ENCODE data around the gene PPP2R1A.

The PPP2R1A gene

GRCh38 chr19:52189735-52190486 lies at the start of gene PPP2R1A:
PPP2R1A (plus strand) TSS chr19:52190052; CDS start chr19:52190097, 45 bp downstream.
- DNase-seq (ENCODE audit: low read depth, low spot score): peak; percentile 100

- DNase-seq (ENCODE audit: low read depth, low spot score): no peak
Measured at GRCh38 chr19:52141203-52141602, 48.6 kb upstream of the PPP2R1A start.

- DNase-seq (ENCODE audit: low read depth, low spot score): no peak
Measured at GRCh38 chr19:52142001-52142595, 47.8 kb upstream of the PPP2R1A start.

GRCh38 chr19:52148256-52148655 lies 41.6 kb upstream of the PPP2R1A start:
- DNase-seq (ENCODE audit: low read depth, low spot score): no peak

- no peak for DNase-seq (ENCODE audit: low read depth, low spot score)
Measured at GRCh38 chr19:52155596-52156359, 34.1 kb upstream of the PPP2R1A start.

GRCh38 chr19:52170304-52170703 lies 19.5 kb upstream of the PPP2R1A start:
- DNase-seq (ENCODE audit: low read depth, low spot score): peak; percentile 9

GRCh38 chr19:52170863-52171320 lies 19.0 kb upstream of the PPP2R1A start:
- DNase-seq (ENCODE audit: low read depth, low spot score): peak; percentile 45

GRCh38 chr19:52171321-52172169 lies 18.3 kb upstream of the PPP2R1A start, which contains the start of gene ZNF836:
ZNF836 (minus strand) TSS chr19:52171621; CDS start chr19:52168072, 3,549 bp downstream.
- DNase-seq (ENCODE audit: low read depth, low spot score): peak; percentile 89

- no peak for DNase-seq (ENCODE audit: low read depth, low spot score)
Measured at GRCh38 chr19:52172347-52172746, 17.5 kb upstream of the PPP2R1A start.

- no peak for DNase-seq (ENCODE audit: low read depth, low spot score)
Measured at GRCh38 chr19:52176574-52176973, 13.3 kb upstream of the PPP2R1A start.

GRCh38 chr19:52187407-52187806 lies 2.4 kb upstream of the PPP2R1A start:
- no peak for DNase-seq (ENCODE audit: low read depth, low spot score)

GRCh38 chr19:52188822-52189734 lies 774 bp upstream of the PPP2R1A start:
- no peak for DNase-seq (ENCODE audit: low read depth, low spot score)

- peak; percentile 52 for DNase-seq (ENCODE audit: low read depth, low spot score)
Measured at GRCh38 chr19:52190487-52191293, 838 bp downstream of the PPP2R1A start.

- DNase-seq (ENCODE audit: low read depth, low spot score): no peak
Measured at GRCh38 chr19:52191389-52191788, 1.5 kb downstream of the PPP2R1A start.

- no peak for DNase-seq (ENCODE audit: low read depth, low spot score)
Measured at GRCh38 chr19:52191951-52192350, 2.1 kb downstream of the PPP2R1A start.

GRCh38 chr19:52196256-52196967 lies 6.6 kb downstream of the PPP2R1A start:
- DNase-seq (ENCODE audit: low read depth, low spot score): no peak

GRCh38 chr19:52197964-52198363 lies 8.1 kb downstream of the PPP2R1A start:
- no peak for DNase-seq (ENCODE audit: low read depth, low spot score)

GRCh38 chr19:52198678-52199077 lies 8.8 kb downstream of the PPP2R1A start:
- no peak for DNase-seq (ENCODE audit: low read depth, low spot score)

- peak; percentile 56 for DNase-seq (ENCODE audit: low read depth, low spot score)
Measured at GRCh38 chr19:52200044-52200443, 10.2 kb downstream of the PPP2R1A start.
